H1 (cell line): Measurements from ENCODE around the gene ADCY3. TPM values are rescaled to one million over a fixed set of nuclear protein-coding genes. Genes with fewer than 3 reads are reported as not detected.
A peak's percentile ranks its signal among the peaks of the same experiment; 100 is the strongest.

Source experiments
- CTCF ChIA-PET: fragments of 300-600 bp; sonication (Branson Sonifier 250); formaldehyde crosslinking; loops from one replicate; lab custom pipeline; 2021; ENCODE audit not compliant: partially characterized antibody; lab: Charles Lee
- POLR2A ChIA-PET: fragments of 300-600 bp; sonication (Branson Sonifier 250); formaldehyde crosslinking; loops from one replicate; lab custom pipeline; 2021; ENCODE audit warnings: inconsistent platforms; ENCODE audit not compliant: partially characterized antibody; lab: Charles Lee
- DNase-seq, 2 experiments: peaks; one replicate each; pipeline versions ENCODE4 v3.0.0 to v3.0.0-alpha.2; 2010 to 2022; ENCODE audit warnings: low spot score in 2 of 2, low read depth in 1 of 2, mixed read lengths in 1 of 2
- FAIRE-seq: peaks from 2 replicates; lab custom pipeline; 2011; peaks lifted over from hg19 to GRCh38; lab: Jason Lieb, UNC
- H2AFZ ChIP-seq: 2 replicates; pipeline ENCODE4 v1.8.1; 2012; ENCODE audit warnings: low read length, inconsistent platforms
- H2AK5ac ChIP-seq: 2 replicates; pipeline ENCODE4 v1.6.1; 2013; ENCODE audit warnings: low read depth, low read length
- H2BK120ac ChIP-seq: replicated peaks from 2 replicates; pipeline ENCODE3; 2013; ENCODE audit warnings: low read depth, low read length, inconsistent platforms
- H2BK12ac ChIP-seq: 2 replicates; pipeline ENCODE4 v1.6.1; 2013; ENCODE audit warnings: low read depth, low read length
- H2BK15ac ChIP-seq: 2 replicates; pipeline ENCODE4 v1.6.1; 2013; ENCODE audit warnings: low read length
- H2BK20ac ChIP-seq: 2 replicates; pipeline ENCODE4 v1.6.1; 2013; ENCODE audit warnings: low read length
- H2BK5ac ChIP-seq: 2 replicates; pipeline ENCODE4 v1.6.1; 2013; ENCODE audit warnings: low read depth, low read length
- H3K14ac ChIP-seq: 2 replicates; pipeline ENCODE4 v1.6.1; 2013; ENCODE audit warnings: inconsistent platforms; ENCODE audit not compliant: insufficient read length
- H3K18ac ChIP-seq: 2 replicates; pipeline ENCODE4 v1.6.1; 2013; ENCODE audit warnings: low read length; ENCODE audit errors: extremely low read depth
- H3K23ac ChIP-seq: 2 replicates; pipeline ENCODE4 v1.6.1; 2013; ENCODE audit warnings: inconsistent platforms; ENCODE audit not compliant: insufficient read length
- H3K23me2 ChIP-seq: 2 replicates; pipeline ENCODE4 v1.6.1; 2013; ENCODE audit warnings: low read depth, low read length
- H3K27ac ChIP-seq: 2 replicates; pipeline ENCODE4 v1.6.1; 2011; ENCODE audit warnings: low read depth, low read length, inconsistent platforms
- H3K27me3 ChIP-seq, 4 experiments: replicated peaks in 1 of 4; 1 replicate in 1 of 4; 2 replicates in 3 of 4; pipeline versions ENCODE4 v1.6.1 to v1.8.1; 2011 to 2013; ENCODE audit warnings: low read length in 3 of 4, mild to moderate bottlenecking in 3 of 4, inconsistent platforms in 2 of 4, mixed read lengths in 2 of 4, moderate library complexity in 1 of 4; ENCODE audit not compliant: control insufficient read depth in 3 of 4, insufficient read depth in 3 of 4; ENCODE audit errors: extremely low read depth in 1 of 4
- H3K36me3 ChIP-seq, 4 experiments: 2 replicates each; pipeline versions ENCODE4 v1.6.1 to v1.8.1; 2011 to 2013; ENCODE audit warnings: mild to moderate bottlenecking in 4 of 4, low read length in 3 of 4, moderate library complexity in 2 of 4, control low read depth in 1 of 4, inconsistent platforms in 1 of 4; ENCODE audit not compliant: insufficient read depth in 4 of 4, control insufficient read depth in 2 of 4
- H3K4ac ChIP-seq: replicated peaks from 2 replicates; pipeline ENCODE3; 2013; ENCODE audit warnings: low read length, low read depth, mixed read lengths, inconsistent platforms; ENCODE audit not compliant: insufficient read length
- H3K4me1 ChIP-seq, 4 experiments: replicated peaks in 1 of 4; 1 replicate in 1 of 4; 2 replicates in 3 of 4; pipeline versions ENCODE4 v1.6.1 to v1.8.1; 2011 to 2013; ENCODE audit warnings: low read length in 3 of 4, inconsistent platforms in 2 of 4, mixed read lengths in 1 of 4; ENCODE audit not compliant: insufficient read depth in 4 of 4, control insufficient read depth in 3 of 4
- H3K4me2 ChIP-seq, 2 experiments: 2 replicates each; pipeline versions ENCODE4 v1.6.1 to v1.8.1; 2011 to 2013; ENCODE audit warnings: low read depth in 2 of 2, low read length in 2 of 2, control low read depth in 1 of 2, inconsistent platforms in 1 of 2, mild to moderate bottlenecking in 1 of 2; ENCODE audit not compliant: insufficient read depth in 1 of 2
- H3K4me3 ChIP-seq, 4 experiments: fragments of 200-600, 300-600 bp in 1 of 4; sonication (generic), shearing (Covaris generic), sonication (Bioruptor Twin) in 1 of 4; 2 replicates each; pipeline versions ENCODE4 v1.5.1 to v1.8.1; 2011 to 2016; ENCODE audit warnings: low read length in 4 of 4, low read depth in 3 of 4, control low read depth in 2 of 4, inconsistent platforms in 2 of 4, mild to moderate bottlenecking in 2 of 4, mixed read lengths in 1 of 4, moderate library complexity in 1 of 4; ENCODE audit not compliant: insufficient read depth in 2 of 4; ENCODE audit errors: extremely low read depth in 1 of 4
- H3K56ac ChIP-seq: replicated peaks from 2 replicates; pipeline ENCODE3; 2013; ENCODE audit warnings: low read depth, mild to moderate bottlenecking, mixed read lengths, low read length, inconsistent platforms; ENCODE audit not compliant: insufficient read length
- H3K79me1 ChIP-seq: 2 replicates; pipeline ENCODE4 v1.6.1; 2013; ENCODE audit warnings: low read depth, low read length, control low read depth
- H3K79me2 ChIP-seq, 2 experiments: 2 replicates each; pipeline versions ENCODE4 v1.6.1 to v1.8.1; 2012 to 2013; ENCODE audit warnings: low read length in 2 of 2, mild to moderate bottlenecking in 2 of 2, inconsistent platforms in 1 of 2; ENCODE audit not compliant: insufficient read depth in 2 of 2, control insufficient read depth in 1 of 2
- H3K9ac ChIP-seq, 4 experiments: replicated peaks in 1 of 4; 1 replicate in 1 of 4; 2 replicates in 3 of 4; pipeline versions ENCODE4 v1.6.1 to v1.8.1; 2011 to 2013; ENCODE audit warnings: low read depth in 3 of 4, low read length in 3 of 4, control low read depth in 2 of 4, mild to moderate bottlenecking in 2 of 4, moderate library complexity in 2 of 4, inconsistent platforms in 1 of 4; ENCODE audit errors: extremely low read depth in 1 of 4
- H3K9me3 ChIP-seq, 2 experiments: 2 replicates each; pipeline versions ENCODE4 v1.6.1 to v1.8.1; 2012 to 2013; ENCODE audit warnings: mild to moderate bottlenecking in 2 of 2, moderate library complexity in 2 of 2, control low read depth in 1 of 2, inconsistent platforms in 1 of 2, low read depth in 1 of 2, low read length in 1 of 2, mixed read lengths in 1 of 2; ENCODE audit not compliant: insufficient read depth in 2 of 2
- H4K20me1 ChIP-seq, 2 experiments: replicated peaks in 1 of 2; 2 replicates each; pipeline versions ENCODE3 to v1.8.1; 2011 to 2013; ENCODE audit warnings: inconsistent platforms in 2 of 2, low read length in 2 of 2, mild to moderate bottlenecking in 1 of 2; ENCODE audit not compliant: insufficient read depth in 2 of 2, control insufficient read depth in 1 of 2
- H4K5ac ChIP-seq: 2 replicates; pipeline ENCODE4 v1.6.1; 2013; ENCODE audit warnings: low read length, low read depth, mixed read lengths, inconsistent platforms; ENCODE audit not compliant: insufficient read length
- H4K8ac ChIP-seq: 2 replicates; pipeline ENCODE4 v1.8.0; 2013; ENCODE audit warnings: mild to moderate bottlenecking, moderate library complexity, low read length, inconsistent platforms; ENCODE audit not compliant: insufficient read depth; ENCODE audit errors: extremely low read depth
- H4K91ac ChIP-seq: replicated peaks from 2 replicates; pipeline ENCODE3; 2013; ENCODE audit warnings: low read length, mixed read lengths, inconsistent platforms; ENCODE audit not compliant: insufficient read length
- BCL11A ChIP-seq, 2 experiments: IDR thresholded peaks; one replicate each; pipeline ENCODE4 v1.6.1; 2011; ENCODE audit warnings: low read depth in 2 of 2, low read length in 2 of 2, mild to moderate bottlenecking in 2 of 2
- E2F6 ChIP-seq: IDR thresholded peaks from 2 replicates; pipeline ENCODE4 v1.6.1; 2012; ENCODE audit warnings: inconsistent platforms
- KDM5A ChIP-seq: fragments of 200-600 bp; IDR thresholded peaks from 2 replicates; pipeline ENCODE4 v1.7.1; 2012; ENCODE audit warnings: mild to moderate bottlenecking, low read length, inconsistent platforms, mixed read lengths
- RAD21 ChIP-seq, 2 experiments: IDR thresholded peaks in 1 of 2; conservative IDR thresholded peaks in 1 of 2; 2 replicates each; pipeline ENCODE4 v1.6.1; 2011; ENCODE audit warnings: low read depth in 2 of 2, low read length in 2 of 2, improper control_type of control experiment in 1 of 2, inconsistent platforms in 1 of 2, mild to moderate bottlenecking in 1 of 2, moderate library complexity in 1 of 2
- WGBS, 2 experiments: shearing (Covaris generic) in 1 of 2; methylation state at CpG; one replicate each; pipeline versions ENCODE4 v1.1.6 to v1.1.7; 2013 to 2015; ENCODE audit warnings: low lambda C conversion rate in 2 of 2, mixed read lengths in 2 of 2, inconsistent platforms in 1 of 2, low coverage in 1 of 2, missing lambda C conversion rate in 1 of 2; ENCODE audit not compliant: insufficient replicate concordance in 2 of 2, insufficient coverage in 1 of 2, insufficient read length in 1 of 2; ENCODE audit errors: extremely low coverage in 1 of 2, missing lambda C conversion rate in 1 of 2; 5-methylcytosine and 5-hydroxymethylcytosine counted together
- polyA plus RNA-seq, 7 experiments: library from polyadenylated mRNA; depleted of rRNA in 3 of 7; stranded (reverse) in 5 of 7; unstranded in 2 of 7; fragments of >200 nt in 5 of 7; fragments of 200-250 nt in 2 of 7; gene quantifications; 1 replicate in 5 of 7; 2 replicates in 1 of 7; 4 replicates in 1 of 7; pipeline versions ENCODE4 v1.2.1 to v1.2.3, GENCODE V29; 2011 to 2013; ENCODE audit warnings: missing spikeins in 2 of 7, mixed read lengths in 2 of 7
- total RNA-seq: library from RNA; stranded (reverse); fragmentation: NEBNext Ultra II Directional; extraction: Animal tissue kit (Norgen Biotek cat#: 25700); gene quantifications from 2 replicates; pipeline ENCODE4 v1.2.1, GENCODE V29; 2021

The ADCY3 gene
- total and polyA plus RNA-seq, 2 of the 8 experiments (the other 6 are each of a cell fraction or from before 2014, with no cell fraction given), result 45.1 to 52.9 TPM

- no peak overlapping the region for H4K91ac ChIP-seq
- peaks cover 9% of the 10 kb centered on the region; the same call in 1 of the 2 replicates for H3K79me1 ChIP-seq
- no peak overlapping the region for H4K5ac ChIP-seq
- DNase-seq (peak in 1 of 2 experiments; percentile 27), FAIRE-seq (no peak)
- no peaks in the 10 kb centered on the region for H3K23me2 ChIP-seq
- H3K36me3 ChIP-seq, result peaks cover 16 to 47% (median 33%) of the 10 kb centered on the region in 4 experiments
- no peak overlapping the region for H3K23ac ChIP-seq
- no peaks in the 10 kb centered on the region for H3K27me3 ChIP-seq
- no peak overlapping the region for H3K27ac ChIP-seq
- H3K4ac ChIP-seq, result no peak overlapping the region
- no peaks in the 10 kb centered on the region; a peak in 1 of 7 replicates for H3K4me1 ChIP-seq
- no peak overlapping the region for H3K4me3 ChIP-seq
- no peak overlapping the region for H2BK5ac ChIP-seq
- H2BK20ac ChIP-seq, result no peak overlapping the region
- H3K14ac ChIP-seq, result no peak overlapping the region
- peaks cover 0 to 59% of the 10 kb centered on the region in 2 experiments; a peak in 3 of 4 replicates for H3K79me2 ChIP-seq
- no peaks in the 10 kb centered on the region for H3K9me3 ChIP-seq
- no peak overlapping the region for H4K8ac ChIP-seq
- H2BK120ac ChIP-seq, result no peak overlapping the region
- 93% methylated on average over 4 of the region's 4 CpGs; no CpG with 5 or more reads in 1 of the 2 experiments for WGBS, 2 experiments
- H3K4me2 ChIP-seq, result no peak overlapping the region
- no peak overlapping the region for H2BK12ac ChIP-seq
- no peak overlapping the region for H3K18ac ChIP-seq
- CTCF ChIA-PET, result interaction anchor here (0.9 to 3.0 kb wide), 5 partner anchors 10 to 234 kb away, joined by 3 to 8 read pairs (median 4); partner anchors contain the start of genes CENPO and PTRHD1
- H4K20me1 ChIP-seq, result peaks cover 11 to 12% of the 10 kb centered on the region in 2 experiments
- no peak overlapping the region for H2AK5ac ChIP-seq
- no peak overlapping the region for H2BK15ac ChIP-seq
- no peak overlapping the region for H3K9ac ChIP-seq
- POLR2A ChIA-PET, result interaction anchor here (1.5 kb wide), 1 partner anchor 8 kb away, joined by 6 read pairs; no protein-coding TSS in a partner anchor
- H2AFZ ChIP-seq, result no peak overlapping the region
- no peak for TF ChIP-seq BCL11A (IDR thresholded peaks at IDR 0.05; ENCODE audit: low read depth in 2 of 2, low read length in 2 of 2)
- TF ChIP-seq KDM5A, result no peak
- TF ChIP-seq RAD21 (IDR thresholded peaks at IDR 0.05 in 1 of 2, conservative IDR thresholded peaks at IDR 0.05 in 1 of 2; ENCODE audit: low read depth in 2 of 2, low read length in 2 of 2), result no peak
- no peak for TF ChIP-seq E2F6
- no peak overlapping the region for H3K56ac ChIP-seq
These were observed 106.3 kb downstream of the ADCY3 start for GRCh38 chr2:24813691-24814137.
